HG03095 (cell line): ENCODE data around the gene PRKCH.
A peak's percentile ranks its signal among the peaks of the same experiment; 100 is the strongest.

Source experiments
- ATAC-seq: cut with Tn5 transposase; IDR thresholded peaks from one replicate; pipeline ENCODE4 v1.9.1; 2021; ENCODE audit warnings: moderate library complexity; ENCODE audit not compliant: unreplicated experiment

PRKCH gene

DNA sequence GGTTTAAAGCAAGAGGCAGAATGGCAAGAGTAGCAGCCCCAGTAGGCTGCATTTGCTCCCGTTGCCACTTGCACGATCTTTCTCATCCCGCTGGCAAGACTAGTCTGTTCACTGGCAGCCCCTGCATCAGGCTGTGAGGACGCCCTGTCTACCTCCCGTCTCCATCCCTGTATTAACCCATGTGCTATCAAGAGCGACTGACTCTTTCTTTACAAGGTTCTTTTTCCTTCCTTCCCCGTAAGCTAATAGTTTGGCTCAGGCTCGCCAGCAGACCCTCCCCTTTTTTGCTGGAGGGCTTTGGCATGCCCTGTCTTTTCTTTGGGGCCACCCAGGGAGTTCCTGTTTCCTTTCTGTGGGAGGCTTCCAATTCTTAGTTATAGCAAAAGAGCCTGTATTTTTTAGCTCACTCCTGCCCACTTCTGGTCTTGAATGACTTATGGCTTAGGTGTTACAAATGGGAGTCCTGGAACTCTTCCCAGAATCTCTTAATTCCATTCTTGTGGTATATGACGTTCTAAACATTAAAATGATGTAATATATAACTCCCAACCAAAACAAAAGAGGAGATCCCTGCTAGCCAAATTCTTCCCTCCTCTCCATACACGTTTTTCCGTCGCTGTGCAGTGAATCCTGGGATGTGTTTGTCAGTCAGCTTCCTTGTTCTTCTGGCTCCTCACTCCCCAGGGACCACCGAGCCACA is 149.0 kb downstream of the PRKCH start:
- ATAC-seq: no peak

DNA sequence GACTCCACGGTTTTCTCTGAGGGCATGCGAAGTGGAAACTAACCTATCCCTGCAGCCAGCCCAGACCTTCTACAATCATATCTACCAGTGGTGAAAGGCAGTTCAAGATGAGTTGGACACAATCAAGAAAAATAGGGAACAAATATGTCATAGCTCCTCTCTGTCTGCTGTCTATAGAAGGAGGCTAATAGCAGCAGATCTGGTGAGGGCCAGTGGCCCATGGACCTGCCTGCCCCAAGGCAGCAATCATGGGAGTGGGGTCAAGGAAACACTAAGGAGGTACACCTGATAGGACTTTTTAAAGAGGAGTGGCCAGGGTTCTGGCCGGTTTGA is 149.5 kb downstream of the PRKCH start:
- no peak for ATAC-seq

DNA sequence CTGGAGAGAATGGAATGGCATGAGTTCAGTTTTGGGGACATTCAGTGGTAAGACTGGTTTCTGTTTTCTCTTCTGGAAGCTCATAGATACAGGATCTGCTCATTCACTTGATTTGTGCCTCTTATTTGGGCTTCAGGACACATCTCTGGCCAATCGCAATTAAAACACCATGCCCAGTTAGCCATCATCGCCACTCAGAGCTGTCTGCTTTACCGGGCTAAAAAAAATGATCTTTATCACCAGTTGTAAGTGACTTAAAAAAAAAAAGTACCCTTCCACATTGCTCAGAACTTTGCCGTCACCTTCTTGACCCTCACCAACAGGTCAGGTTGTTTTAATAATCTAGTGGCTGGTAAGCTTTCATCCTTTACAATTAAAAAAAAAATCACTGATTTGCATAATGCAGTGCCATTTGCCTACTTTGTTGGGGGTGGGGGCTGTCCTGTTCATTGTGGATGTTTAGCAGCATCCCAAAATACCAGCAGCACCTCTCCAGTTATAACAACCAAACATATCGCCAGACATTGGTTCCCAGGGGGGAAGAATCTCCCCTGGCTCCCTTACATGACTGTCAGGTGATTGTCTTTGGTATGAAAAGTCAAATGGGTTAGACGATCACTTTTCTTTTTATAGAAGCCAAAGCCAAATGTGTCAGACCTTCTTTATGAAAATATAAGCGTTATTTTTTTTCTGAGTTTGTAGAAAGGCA is 150.1 kb downstream of the PRKCH start:
- no peak for ATAC-seq

DNA sequence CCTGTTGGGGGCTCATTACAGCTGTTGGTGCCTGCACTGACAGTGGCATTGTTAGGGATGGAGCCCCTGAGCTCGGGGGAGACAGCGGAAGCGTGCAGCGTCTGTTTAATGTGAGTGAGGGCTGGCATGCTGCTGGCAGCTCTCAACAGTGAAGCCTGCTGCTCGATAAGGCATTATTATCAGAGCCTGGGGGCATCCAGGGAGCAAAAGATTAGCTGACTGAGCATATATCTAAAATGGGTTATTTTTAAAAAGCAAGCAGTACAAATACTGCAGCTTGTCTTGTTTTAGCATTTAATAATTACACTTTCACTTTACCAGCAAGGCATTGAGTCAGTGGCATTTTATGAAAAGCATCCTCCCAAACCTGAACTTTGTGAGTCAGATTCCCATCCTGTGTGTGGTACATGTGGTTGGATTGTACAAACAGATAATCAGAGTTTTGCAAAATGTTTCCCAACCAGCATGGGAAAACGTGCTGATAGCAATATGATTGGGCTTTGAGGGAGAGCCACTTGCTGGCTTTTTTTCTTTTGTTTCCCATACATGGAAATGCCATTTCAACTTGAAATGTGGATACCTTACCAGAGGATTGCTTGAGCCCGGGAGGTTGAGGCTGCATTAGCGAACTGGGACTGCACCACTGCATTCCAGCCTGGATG is 150.8 kb downstream of the PRKCH start:
- no peak for ATAC-seq

DNA sequence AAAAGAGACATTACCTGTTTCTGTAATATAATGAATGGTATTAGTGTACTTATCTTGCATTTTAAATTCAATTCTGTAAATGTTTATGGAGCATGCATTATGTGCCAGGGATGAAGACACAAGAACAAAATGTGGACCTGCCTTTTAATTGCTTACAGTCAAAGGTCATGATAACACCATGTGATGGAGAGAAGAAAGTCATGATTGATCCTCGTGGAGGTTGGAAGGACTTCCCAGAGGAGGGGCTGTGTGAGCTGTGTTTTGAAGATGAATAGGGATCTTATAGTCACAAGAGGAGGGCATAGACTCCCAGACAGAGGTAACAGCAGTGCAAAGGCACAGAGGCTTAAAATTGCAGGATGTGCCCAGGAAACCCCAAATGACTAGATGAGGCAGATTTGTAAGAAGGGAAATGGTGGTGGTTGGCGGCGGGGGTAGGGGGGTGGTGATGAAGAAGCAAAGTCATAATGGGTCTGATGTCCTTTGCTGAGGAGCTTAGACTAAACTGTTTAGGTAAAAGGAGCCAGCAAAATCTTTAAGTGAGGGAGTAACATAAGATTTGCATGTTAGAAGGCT is 151.5 kb downstream of the PRKCH start:
- ATAC-seq: no peak

DNA sequence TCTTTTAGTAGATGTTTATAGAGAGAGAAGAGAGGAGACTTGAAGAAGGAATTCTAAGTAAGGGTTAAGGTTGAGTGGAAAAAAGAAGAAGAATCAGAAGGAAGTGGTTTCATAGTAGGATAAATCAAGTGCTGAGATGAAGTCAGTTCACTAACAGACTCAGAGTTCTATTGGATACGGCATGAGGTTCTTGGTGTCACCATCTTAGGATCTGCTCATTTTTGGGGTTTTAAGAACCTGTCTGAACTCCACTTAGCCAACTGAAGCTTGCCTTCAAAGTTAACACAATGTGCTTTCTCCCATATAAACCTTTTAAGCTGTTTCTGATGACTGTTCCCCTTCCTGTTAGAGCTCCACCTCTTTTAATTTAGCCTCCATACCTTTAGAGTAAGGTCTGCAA is 152.6 kb downstream of the PRKCH start:
- no peak for ATAC-seq

DNA sequence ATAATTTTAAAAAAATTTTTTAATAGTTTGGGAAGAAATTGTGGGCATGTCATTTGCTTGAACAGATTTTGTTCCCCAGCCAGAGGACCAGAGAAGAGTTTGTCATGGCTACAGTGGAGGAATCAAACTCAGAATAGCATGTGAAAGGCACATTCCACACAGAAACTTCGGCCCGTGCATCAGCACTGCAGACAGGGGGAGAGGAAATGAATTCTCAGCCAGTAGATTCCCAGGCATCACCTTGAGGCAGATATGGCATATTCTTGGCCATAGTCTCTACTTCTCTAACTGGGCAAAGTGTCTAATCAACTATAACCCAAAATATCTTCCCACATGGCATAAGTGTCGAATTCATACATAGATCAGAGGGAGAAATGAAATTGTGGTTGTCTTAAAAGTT is 153.3 kb downstream of the PRKCH start:
- no peak for ATAC-seq

DNA sequence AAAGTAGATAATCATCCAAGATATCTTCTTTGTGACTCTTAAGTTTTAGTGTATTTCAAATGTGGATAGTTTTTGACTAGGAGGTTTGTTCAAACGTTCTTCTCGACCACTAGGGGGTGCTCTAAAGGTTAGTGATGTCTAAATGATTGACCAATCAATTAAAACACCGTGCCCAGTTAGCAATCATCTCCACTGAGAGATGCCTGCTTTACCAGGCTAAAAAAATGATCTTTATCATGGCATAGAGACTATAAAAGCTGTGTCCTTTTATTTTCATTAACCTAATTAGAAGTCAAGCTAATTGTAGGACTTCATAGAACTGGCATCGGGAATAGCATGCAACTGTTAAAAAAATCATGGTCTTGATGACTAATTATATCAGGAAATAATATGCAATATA is 153.9 kb downstream of the PRKCH start:
- ATAC-seq: no peak

DNA sequence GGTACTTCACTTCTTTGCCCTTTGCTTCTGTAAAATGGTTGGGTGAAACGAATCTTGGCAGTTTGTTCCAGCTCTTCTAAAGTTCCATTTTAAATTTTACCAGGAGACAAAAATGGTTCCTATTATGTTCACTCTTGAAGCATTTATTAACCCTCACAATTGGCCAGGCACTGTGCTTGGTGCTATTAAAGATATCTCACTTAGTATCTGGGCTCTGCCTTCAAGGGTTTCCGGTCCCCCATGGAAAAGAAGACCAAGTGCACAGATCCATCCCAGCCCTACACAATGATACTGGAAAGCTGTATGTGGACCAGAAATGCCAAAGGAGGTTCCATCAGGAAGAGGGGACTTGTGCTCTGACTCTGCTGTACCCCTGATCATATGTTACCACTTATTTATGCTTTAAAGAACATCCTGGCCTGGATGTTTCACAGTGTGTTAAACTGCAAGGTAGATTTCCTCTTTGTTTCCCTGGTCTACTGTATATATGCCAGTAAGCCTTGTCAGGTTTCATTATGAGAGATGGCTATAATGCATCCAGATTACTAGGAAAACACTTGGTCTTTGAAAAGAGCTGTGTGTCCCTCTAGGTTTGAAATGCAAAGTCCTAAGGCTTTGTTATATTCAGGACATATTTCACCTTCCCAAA is 154.8 kb downstream of the PRKCH start:
- no peak for ATAC-seq

DNA sequence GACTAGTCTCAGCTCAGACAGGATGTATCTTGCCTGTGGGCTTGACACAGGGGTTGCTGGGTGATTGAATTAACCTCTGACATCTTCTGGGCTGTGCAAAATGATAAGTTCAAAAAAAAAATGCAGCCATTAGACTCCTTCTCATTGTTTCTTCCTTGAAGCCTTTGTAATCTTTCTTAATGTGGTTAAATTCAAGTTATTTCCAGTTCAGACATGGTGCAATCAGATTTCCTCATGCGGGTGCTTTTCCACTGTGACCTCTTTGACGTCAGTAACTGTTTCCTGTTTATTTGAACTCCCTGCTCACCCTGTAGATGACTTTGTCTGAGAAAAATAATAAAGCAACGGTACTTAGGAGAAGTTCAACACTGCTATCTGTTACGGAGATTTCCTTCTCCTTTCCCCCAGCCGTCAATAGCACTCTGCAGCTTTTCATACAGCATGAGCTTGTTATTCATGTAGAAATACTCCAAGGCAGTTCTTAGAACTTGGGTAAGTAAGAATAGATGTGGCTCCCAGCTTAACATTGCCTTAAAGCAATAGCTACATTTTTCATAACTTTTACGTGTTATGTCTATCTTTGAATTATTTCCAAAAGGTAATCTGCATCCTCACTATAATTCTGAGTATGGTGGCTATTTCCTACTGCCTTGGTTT is 155.5 kb downstream of the PRKCH start:
- ATAC-seq: no peak

DNA sequence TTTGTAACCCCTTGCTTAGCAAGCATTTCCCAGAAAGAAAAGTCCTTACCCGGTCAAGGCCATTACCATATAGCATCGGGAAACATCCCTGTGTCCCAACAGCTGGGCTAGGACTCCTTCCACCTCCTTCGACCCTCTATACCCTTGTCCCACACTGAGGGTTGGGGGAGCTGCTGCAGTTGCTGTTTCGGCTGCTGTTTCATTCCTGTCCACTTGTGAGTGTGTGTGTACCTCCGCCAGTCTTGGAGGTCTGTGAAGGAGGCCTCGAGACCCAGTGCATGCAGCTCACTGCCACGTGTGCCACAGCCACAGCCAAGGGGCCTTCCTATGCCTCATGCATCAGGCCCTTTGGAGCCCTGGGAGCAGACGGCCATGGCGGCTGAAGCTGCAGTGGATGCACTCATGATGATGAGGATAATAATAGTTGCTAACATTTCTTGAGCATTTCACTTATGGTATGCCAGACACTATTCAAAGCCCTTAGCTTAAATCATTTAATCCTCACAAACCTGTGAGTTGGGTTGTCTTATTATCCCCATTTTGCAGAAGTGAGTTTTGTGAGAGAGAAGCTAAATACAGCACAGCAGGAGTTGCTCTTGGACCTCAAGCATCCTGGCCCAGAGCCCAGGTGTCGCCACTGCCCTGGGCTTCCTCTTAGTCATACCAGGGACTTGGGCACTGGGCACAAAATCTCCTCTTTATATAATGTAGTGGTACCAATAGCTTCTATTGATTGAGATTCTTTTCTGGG is 156.5 kb downstream of the PRKCH start:
- no peak for ATAC-seq

DNA sequence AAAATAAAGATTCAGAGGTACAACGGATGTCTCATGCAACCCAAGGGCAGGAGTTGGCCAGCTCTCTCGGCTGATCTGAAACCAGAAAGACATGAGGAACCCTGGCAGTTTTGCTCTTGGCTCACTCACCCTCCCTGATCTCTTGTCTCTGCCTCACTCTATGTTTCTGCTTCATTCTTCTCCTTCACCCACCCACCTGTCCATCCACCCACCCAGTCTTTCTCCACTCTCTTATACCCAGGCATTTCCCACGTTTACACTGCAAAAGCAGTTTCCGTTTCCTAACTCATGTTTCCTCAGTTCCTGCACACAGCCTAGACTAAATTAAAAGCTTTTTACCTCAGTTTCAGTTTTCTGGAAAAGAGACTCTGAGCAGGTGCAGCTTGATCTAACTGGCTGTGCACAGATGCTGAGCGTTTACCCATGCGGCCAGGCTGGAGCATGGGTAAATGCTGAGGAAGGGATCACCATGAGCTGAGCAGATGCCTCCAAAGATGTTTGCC is 157.6 kb downstream of the PRKCH start:
- peak; percentile 46 for ATAC-seq

DNA sequence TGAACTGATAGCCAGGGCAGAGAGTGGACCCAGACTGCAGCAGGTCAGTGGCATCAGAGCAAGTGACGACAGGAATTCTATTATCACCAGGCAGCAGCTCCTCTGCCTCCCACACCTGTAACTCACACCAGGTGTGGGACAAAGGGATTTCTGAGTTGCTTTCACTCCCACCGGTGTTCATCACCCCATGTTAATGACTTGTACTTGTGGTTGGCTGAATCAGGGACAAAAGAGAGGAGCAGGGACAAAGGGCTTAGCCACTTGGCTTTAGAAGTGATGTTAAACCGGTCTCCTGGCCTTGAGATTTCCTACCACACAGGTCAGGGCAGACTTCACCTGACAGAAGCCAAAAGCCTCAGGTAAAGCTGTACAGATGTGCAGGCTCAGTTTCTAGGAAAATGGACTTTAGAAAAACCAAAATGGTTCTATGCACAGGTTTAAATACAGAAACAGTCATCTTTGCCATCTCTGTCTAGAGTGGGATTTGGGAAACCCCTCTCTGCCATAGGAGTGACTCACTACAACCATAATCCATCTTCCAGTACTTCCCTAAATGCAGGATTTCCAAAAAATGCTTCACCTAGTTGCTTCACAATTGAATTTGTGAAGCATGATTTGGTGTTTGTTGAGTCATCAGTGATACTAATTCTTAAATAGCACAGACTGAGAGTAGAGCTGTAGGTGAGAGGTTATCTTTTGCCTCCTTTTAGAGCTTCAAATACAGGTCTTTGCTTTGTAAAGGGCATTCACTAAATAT is 158.5 kb downstream of the PRKCH start:
- ATAC-seq: no peak

DNA sequence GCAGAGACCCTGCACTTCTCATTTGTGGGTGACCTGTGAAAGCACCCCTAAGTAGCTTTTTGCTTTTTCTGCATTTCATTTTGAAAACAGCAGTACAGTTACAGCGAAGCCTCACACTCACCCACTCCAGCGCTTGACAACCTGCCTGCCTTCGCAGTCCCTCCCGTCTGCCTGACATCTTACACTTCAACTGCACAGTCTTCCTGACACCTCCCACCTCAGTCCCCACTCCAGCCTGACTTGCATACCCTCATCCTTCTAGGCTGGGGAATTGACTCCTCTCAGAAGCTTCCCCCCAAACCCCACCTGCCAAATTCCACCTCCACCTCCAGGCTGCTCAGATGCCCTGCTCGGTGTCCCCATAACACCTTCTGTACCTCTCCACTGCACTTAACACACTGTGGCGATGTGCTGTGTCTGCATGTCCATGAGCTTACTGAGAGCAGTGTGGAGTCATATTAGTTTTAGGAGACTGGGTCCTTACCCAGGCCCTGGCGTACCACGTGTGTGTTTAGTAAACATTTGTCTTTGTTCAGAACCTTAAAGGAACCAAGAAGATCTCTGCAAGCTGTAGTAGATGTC is 159.4 kb downstream of the PRKCH start:
- ATAC-seq: no peak

DNA sequence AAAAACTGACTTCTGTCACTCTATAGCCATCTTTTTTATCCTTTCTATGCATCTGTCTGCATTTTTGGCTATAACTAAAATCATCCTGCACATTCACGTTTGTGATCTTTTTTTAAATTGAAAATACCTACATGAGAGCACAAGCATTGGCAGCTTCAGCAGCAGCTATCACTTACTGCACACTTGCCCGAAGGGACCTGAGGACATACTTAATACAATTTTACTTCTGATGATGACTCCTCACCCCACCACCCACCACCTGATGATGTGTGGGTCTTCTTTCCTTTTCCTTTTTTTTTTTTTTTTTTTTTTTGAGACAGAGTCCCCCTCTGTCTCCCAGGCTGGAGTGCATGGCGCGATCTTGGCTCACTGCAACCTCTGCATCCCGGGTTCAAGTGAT is 160.3 kb downstream of the PRKCH start:
- no peak for ATAC-seq

DNA sequence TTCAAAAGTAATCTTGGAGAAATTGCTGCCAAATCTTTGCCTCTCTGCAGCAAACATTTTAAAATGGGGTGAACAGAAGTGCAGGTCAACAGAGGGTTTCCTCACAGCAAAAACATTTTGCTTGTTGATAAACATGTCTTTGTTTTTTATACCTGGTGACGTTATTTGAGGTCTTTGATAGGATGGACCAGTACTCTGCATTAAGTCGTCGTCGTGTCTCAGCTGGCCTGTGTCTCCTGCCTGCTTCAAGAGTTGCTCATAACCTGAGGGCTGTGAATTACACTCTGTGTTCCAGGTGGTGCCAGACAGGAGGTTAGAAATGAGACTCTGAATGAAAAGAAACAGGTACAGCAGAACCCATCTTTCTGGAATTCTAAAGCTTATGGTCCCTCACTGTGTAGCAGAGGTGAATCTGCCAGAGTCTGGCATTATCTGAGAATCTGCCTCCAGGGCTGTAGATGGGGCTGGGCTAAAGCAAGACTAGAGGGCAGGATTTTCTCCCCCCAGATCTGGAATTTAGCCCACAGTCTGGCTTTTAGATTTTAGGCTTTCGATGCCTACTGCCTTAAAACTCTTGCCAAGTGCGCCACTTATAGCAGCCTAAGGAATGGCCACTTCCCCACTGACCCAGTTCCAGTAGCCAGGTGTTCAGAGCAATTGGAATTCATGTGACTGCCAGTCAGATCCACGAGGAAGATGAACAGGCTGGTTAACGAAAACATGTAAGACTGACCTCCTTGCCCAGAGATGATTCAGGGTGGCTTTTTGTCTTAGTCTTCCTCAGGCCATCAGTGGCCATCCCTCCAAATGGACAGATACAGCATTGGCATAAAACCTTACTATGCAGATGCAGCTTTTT is 161.2 kb downstream of the PRKCH start:
- no peak for ATAC-seq

DNA sequence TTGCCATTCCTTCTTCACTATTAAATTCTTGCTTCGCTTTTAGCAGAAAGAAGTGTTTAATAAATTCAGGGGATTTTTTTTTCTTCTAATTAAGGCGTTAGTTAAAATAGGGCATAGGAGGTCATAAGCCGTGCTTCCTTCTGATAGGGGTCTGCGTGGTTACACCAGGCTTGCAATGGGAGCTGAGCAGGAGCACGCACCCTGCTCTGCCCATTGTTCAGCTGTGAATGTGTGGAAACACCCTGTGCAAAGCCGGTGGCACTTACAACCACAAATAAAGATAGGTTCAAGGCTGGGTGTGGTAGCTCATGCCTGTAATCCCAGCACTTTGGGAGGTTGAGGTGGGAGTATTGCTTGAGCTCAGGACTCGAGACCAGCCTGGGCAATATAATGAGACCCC is 162.1 kb downstream of the PRKCH start:
- ATAC-seq: no peak

DNA sequence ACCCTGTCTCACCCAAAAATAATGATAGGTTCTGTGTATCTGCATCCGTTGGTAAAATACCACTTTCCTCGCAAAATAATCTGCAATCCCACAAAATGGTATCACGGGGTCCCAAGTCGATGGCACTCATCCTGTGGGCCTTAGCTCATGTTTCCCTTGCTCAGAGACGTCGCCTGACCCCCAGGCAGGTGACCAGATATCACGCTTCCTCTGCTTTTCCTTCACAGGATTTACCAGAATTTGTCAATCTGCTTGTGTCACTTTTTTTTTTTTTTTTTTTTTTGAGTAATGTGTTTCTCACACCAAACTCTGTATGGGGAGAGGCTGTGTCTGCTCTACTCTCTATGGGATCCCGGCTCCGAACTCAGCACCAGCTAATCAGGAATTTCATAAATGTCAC is 162.7 kb downstream of the PRKCH start:
- no peak for ATAC-seq
